Upper lobe of left lung (tissue), 4 donors: ENCODE measurements around the gene MAGEA4.

ENCODE experiments used
- POLR2A ChIP-seq, 4 donors: fragments of 450-650 bp; IDR thresholded peaks; one replicate each; pipeline ENCODE4 v1.5.1; 2016 to 2017; ENCODE audit warnings: antibody characterized with exemption in 4 of 4, mild to moderate bottlenecking in 2 of 4
- TF ChIP-seq, protein P1 (sequence below), 6 experiments: fragments of 450-650 bp in 4 of 6; fragments of 200-600 bp in 2 of 6; sonication (generic) in 2 of 6; IDR thresholded peaks; one replicate each; pipeline ENCODE4 v1.5.1; 2016 to 2019; ENCODE audit warnings: antibody characterized with exemption in 6 of 6

GRCh38 chrX:151870602-151871001 is 42.1 kb upstream of the MAGEA4 start:
- TF ChIP-seq, protein P1, sequence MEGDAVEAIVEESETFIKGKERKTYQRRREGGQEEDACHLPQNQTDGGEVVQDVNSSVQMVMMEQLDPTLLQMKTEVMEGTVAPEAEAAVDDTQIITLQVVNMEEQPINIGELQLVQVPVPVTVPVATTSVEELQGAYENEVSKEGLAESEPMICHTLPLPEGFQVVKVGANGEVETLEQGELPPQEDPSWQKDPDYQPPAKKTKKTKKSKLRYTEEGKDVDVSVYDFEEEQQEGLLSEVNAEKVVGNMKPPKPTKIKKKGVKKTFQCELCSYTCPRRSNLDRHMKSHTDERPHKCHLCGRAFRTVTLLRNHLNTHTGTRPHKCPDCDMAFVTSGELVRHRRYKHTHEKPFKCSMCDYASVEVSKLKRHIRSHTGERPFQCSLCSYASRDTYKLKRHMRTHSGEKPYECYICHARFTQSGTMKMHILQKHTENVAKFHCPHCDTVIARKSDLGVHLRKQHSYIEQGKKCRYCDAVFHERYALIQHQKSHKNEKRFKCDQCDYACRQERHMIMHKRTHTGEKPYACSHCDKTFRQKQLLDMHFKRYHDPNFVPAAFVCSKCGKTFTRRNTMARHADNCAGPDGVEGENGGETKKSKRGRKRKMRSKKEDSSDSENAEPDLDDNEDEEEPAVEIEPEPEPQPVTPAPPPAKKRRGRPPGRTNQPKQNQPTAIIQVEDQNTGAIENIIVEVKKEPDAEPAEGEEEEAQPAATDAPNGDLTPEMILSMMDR (IDR thresholded peaks at IDR 0.05) = no peak
- TF ChIP-seq POLR2A (IDR thresholded peaks at IDR 0.05) = no peak
